Esophagus muscularis mucosa (tissue), 3 donors: Measurements from ENCODE around the gene HLA-DQA1.

Experiments
- CTCF ChIP-seq, 3 experiments: fragments of 200-600 bp in 2 of 3; fragments of 450-650 bp in 1 of 3; sonication (generic) in 2 of 3; IDR thresholded peaks; one replicate each; pipeline ENCODE4 v1.5.1; 2017 to 2019; ENCODE audit warnings: antibody characterized with exemption in 3 of 3, mild to moderate bottlenecking in 2 of 3, moderate library complexity in 1 of 3
- EP300 ChIP-seq: sonication (generic); formaldehyde crosslinking; IDR thresholded peaks from one replicate; pipeline ENCODE4 v1.6.1; 2017; ENCODE audit warnings: antibody characterized with exemption

- TF ChIP-seq CTCF (IDR thresholded peaks at IDR 0.05) (no peak), EP300 (no peak)
These were observed 12.1 kb upstream of the HLA-DQA1 start for GRCh38 chr6:32625137-32625536.
